Activated T-helper 1 cell treated with Interleukin-2 at 50 U/mL for 16 hours (primary cell): ENCODE results near the gene PIP4K2B.

Experiments
- DNase-seq: peaks from one replicate; pipeline ENCODE4 v3.0.0-alpha.2; 2020; ENCODE audit warnings: low read depth

Gene PIP4K2B

DNA sequence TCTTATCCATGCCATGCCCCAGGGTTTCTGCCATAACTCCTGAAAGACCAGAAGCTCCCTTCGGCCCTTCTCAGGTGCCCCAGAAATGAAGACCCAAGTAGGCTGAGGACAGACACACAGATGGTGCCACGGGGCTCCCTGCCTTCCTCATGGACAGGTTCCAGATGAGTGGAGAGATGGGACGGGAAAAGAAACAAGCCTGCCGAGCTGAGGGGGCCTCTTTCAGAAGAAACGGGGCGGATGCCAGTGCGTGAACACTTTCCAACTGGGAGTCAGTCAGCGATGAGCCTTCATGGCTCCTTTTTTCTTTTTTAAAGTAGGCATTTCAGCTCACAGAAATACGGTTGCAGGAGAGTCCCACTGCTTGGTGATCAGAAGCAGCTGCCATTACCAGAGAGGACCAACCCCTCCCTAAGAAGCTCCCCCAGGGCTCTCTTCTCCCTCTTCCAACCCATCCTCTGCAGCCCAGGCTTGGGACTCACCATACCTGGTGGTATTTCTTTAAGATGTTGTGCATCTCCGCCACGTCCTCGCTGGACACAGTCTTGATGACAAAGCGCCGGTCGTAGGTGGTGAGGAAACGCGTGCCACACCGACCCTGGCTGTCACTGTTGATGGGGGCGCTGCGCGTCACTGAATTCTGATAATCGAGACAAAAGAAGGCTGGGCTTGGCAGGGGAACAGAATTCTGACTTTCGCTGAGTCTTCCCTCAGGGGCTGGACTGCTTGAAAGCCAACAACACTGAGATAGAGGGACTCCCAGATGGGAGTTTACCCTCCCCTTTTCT is 19.2 kb downstream of the PIP4K2B start:
- DNase-seq = no peak

DNA sequence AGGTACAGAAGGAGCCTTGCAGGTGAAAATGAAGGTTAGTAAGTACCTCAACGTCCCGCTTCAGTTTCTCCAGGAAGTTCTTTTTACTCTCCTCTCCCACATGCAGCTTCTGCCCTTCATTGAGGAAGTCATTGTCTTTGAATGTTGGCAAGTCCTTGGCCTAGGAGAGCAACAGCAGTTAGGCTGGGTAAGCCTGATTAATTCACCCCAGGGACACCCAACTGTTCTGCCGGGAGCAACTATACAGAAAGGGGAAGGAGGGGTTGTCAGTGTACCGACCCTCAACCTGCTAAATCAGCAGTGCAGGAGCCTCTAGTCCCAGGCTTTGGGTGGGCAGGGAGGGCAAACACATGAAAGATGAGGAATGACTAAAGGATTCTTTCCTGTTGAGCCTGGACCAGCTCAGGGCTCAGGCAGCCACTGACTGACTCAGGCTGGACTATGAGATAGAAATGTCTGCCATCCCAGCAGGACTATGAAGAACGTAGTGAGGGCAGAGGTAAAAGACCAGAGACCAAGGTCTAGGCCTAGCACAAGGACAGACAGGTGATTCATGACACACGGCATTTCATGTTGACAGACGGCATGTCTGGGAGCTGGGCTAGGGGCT is 21.6 kb downstream of the PIP4K2B start:
- DNase-seq = no peak

DNA sequence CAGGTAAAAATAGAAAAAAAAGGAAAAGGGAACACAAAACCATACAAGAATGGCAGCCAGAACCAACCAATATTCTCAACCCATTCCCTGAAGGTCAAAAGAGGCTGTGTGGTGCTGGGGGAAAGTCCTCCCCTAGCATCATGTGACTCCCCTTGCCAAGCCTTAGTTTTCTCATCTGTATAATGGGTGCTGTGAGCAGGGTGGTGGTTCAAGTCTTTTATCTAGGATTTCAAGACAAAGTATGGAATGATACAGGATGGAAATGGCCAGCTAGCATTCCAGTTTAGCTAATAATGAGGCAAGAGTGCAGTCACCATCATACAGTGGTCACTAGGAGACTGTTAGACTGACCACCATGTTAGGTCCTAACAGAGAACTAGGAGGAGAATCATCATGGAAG is 26.1 kb downstream of the PIP4K2B start:
- DNase-seq = no peak

DNA sequence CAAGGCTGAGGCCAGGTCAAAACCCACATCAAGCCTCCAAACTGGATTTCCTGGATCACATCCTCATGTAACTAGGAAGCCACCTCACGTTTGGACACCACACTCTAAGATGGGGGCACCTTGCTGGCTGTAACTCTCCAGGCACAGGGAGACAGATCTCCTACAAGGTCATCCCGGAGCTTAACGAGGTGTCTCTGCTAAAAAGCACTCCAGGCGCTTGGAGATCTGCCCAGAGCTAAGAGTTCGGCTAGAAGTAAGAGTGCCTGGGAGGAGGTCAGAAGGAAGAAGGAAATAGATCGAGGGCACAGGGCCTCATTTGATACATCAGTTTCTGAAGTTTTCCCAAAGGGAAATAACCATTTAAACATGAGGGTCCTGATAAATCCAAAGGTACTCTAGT is 30.9 kb downstream of the PIP4K2B start:
- no peak for DNase-seq

DNA sequence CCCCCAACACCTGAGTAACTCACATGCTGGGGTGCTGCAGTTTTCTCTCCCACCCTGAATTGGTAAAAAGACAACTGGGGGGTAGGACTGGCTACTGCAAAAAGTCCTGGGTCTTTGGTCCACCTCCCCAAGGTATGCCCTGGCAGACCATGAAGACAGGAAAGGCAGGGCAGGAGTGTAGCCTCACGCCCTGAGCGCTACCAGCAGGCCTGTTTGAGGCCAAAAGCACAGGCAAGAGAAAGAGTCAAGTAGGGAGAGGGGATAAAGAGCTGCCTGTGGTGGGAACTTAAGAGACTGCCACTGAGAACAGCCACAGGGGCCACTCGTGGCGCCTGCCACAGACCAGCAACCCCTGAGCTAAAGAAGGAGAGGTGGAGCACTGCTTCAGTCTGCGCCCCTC is 33.0 kb downstream of the PIP4K2B start:
- no peak for DNase-seq

DNA sequence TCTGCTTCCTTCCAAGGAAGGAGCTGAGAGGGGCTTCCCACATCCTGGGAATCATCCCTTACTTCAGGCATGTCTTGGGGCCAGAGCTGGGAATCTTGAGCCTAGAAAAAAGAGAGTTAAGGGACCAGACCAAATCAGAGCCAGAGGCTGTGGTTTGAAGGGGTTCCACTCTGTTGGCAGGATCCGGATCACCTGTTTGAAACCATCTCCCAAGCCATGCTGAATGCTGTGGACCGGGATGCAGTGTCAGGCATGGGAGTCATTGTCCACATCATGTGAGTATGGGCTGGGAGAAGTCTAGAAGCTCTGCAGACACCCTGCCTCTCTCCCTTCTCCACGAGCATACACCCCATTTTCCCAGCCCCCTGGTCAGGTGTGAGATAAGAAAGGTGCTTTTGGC is 37.1 kb downstream of the PIP4K2B start:
- no peak for DNase-seq

DNA sequence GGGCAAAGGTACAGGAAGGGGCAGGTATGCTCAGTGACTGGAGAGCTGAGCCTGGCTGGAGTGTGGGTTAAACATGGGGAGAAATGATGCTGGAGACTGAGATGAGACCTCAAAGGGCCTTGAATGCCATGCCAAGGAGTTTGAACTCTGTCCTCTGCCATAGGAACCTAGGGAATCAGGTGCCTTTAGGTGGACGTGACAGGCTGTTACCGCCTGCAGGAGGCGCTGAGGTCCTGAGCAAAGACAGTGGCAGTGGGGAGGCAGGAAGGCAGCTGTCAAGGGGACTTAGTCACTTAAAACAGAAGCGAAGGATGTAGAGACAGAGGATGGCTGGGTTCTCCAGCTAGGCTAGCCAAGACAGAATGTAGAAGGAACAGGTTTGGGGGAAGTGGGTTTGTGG is 37.7 kb downstream of the PIP4K2B start:
- DNase-seq = no peak

DNA sequence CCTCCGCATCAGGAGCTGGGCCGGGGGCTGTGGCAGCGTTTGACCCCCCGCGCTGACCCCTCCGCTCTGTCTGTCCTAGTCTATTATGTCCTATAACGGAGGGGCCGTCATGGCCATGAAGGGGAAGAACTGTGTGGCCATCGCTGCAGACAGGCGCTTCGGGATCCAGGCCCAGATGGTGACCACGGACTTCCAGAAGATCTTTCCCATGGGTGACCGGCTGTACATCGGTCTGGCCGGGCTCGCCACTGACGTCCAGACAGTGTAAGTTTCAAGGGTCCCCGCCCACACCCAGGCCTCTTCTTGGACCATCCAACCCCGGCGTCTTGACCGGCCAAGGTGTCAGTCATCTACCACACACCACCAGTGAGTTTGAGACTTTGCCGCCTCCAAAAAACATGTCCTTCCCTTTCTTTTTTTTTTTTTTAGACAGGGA is 46.3 kb downstream of the PIP4K2B start:
- DNase-seq = no peak

DNA sequence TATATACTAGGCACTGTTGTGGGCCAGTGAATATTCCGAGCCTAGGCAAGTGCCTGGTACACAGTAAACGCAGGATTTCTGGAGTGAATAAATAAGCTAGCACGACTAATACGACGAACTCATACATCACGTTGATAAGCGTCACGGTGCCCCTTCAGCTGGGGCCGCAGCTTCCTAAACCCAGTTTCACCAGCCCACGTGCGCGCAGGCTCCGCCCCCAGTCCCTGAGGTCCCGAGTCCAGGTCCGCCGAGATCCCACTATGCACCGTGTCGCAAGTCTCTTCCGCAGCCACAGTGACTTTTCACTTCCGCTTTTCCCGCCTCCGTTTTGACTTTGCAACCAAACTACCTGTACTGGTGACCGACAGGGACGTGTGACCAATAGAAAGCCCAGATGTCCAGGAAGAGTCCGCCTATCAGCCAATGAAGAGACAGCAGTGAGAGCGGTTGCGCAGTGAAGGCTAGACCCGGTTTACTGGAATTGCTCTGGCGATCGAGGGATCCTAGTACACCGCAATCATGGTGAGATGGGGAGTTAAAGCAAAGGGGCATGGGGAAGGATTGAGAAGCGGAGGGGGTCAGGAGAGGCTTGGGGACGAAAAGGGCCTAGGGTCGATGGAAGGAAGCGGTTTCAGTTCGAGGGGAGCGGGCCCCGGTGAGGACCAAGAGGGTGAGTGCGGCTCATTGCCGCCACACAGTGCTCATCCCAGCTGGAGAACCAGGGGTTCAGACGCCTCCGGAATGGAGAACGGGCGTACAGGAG is 46.9 kb downstream of the PIP4K2B start, which contains the start of gene PSMB3:
TSS of gene PSMB3 (plus strand) at position 434 of the 763 bp plus-strand sequence. CDS start at position 520, 86 bp downstream.
- peak; percentile 91 for DNase-seq

DNA sequence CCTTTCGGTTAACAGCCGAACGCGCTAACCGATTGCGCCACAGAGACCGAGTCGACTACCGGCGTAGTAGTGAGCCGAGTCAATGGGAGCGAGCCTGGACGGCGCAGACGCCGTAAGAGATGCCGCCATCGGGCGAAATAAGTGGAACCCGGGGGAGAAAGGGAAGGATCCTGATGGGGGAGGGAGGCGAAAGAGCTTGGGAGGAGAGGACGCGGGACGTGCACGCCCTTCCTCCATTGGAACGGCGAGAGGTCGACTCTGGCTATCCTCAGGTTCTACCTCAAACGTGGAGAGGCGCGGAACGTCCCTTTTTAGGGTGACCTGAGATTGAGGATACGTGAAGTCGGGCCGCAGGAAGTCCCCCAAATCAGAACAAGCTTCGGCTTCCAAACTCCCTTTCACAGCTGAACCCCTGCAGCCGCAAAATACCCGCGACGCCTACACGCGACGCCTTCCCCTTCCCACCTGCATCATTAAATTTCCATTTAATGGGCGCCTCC is 47.5 kb downstream of the PIP4K2B start:
- DNase-seq = peak; percentile 72

DNA sequence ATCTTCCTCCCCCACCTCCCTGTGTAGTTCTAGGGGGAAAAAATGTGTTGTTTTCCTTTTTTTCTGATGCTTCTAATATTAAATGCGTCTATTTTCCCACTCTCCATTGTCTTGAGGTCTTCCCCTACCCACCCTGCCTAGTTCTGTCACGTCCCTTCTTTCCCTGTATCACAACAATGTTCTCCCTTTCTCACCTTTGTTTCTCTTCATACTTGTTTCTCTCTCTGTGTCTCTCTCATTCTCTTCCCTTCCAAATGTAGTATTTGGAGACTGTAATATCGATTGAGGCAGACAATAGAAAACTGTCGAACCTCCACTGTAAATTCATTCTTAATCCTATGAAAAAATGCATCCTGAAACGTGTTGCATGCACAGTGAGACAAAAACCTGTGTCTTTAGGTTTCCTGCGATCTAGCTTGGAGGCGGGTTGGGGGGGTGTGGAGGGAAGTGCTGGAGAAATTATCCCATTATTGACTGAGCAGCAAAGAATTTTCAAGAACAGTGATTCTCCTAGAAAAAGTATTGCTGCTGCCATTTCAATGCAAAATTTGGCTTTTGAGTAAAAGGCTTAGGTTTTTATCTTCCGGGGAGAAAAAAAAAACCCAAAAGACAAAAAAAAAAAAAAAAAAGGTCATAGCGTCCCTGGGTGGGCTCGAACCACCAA is 48.1 kb downstream of the PIP4K2B start:
- no peak for DNase-seq

DNA sequence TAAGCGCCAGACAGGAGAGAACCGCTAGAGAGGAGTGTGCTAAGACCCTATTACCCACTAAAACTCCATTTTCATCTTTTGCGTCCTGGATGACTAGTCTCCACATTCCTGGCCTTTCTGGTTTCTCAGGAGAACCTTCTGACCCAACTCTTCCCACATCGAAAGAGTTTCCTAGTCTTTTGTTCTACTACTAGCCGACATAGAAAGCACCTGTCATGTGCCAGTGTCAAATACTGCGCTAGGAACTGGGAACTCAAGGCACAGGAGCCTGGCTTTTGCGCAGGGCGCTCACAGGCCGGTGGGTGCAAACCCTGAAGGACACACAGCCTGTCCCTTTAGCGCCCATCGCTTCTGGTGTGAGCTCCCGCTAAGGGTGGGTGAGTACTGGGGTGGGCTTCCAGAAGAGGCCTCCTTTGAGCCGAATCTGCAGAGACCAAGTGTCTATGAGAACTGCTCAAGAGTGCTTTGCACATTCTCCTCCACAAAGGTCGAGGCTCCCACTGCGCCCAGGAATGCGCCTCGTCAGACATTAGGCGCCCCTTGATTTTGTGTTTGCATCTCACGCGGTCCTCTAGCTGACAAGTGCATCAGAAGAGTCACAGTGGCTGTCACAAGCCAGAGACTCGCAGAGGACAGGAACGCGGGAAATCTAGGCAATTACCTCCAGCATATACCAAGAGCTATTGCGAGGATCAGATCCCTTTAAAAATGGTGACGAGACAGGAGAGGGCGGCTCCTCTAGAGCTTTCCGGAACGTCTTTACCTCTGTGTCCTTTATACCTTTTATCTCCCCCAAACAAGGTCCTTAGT is 48.8 kb downstream of the PIP4K2B start:
- DNase-seq = no peak

DNA sequence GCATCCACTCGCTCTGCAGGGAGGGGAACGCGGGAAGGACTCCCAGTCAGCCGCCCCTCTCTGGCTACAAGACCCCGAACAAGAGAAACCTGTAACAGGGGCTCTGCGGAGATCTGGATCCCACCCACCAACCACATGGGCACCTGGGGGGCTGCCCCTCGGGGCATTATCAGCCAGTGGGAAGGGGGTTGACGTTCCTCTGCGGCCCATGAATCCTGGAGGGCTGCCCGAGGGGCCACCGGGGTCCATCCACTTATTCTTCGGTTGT is 49.4 kb downstream of the PIP4K2B start:
- no peak for DNase-seq

DNA sequence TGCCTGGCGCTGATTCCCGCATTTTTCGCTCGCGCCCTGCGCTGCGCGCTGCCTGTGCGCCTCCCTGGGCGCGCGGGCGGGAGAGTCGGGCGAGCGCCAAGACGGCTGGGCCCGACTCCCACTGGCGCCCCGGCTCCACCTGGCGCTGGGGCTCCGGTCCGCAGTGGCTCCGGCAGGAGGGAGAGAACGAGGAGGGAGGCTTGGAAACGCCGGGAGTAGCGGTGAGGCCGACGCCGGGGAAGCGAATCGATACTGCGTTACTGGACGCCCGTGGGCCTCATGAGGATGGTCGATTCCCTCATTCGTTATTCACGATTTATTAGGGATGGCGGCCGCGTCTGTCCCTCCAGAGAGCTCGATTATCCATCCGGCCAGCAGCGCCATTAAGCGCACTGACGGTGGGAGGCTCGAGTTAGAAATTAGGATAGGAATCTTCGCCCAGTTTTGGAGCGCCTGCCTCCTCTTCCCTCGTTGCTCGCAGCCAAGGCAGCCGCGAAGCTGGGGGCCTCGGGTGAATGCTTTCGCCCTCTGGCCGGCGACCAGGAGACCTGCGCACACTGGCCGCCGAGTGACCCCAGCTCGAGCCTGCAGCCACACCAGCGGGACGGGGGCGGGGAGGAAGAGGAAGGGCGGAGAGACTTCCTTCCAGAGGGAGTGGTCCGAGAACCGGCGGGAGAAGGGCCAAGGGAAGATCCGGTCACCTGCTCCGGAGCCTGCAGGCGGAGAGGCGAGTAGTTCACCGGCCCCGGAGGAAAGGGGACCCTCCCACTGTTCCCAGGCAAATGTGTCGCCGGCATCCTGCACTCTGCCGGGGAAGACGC is 49.9 kb downstream of the PIP4K2B start:
- no peak for DNase-seq

DNA sequence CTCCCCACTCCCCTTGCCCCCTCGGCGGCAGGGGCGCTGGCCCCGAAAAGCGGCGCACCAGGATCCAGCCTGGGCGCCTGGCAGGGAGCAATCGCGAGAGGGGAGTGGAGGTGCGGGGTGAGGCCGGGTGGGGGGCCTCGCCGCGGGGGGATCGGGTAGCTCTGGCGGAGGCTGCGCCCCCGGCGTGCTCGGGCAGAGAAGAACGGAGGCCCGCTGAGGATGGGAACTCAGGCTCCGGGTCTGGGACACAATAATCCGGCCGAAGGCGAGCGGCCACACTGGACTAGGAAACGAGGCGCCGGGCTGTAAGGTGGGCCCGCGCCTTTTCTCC is 50.5 kb downstream of the PIP4K2B start:
- no peak for DNase-seq

DNA sequence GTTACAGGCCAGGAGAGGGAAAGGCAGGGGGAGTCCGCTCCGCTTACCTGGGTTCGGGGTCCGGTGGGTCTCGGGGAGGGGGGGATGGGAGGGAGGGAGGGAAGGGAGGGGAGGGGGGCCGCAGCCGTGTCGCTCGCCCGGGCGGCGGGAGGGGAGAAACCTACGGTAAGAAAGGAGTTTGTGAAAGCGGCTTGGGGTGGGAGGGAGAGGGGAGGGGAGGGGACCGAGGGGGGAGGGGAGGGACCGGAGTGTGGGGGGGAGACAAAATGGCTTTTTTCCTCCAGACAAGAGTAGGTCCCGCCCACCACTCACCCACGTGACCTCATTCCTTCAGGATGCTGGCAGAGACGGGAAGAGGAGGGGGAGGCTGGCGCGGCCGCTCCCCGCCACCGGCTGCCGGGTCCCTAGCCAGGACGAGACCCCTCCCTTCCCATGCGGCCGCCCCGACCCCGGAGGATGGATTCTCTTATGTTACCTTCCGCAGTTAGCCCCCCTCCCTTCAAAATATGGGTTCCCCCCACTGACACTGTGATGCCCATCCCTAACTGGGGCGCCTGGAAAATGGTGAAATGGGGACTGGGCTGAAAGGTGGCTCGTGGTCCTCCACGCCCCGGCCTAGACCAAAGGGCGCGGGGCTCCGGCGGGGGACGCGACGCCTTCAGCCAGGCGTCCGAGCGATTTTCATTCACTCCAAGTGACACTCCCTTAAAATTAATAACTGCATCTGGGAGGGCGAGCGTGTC is 51.0 kb downstream of the PIP4K2B start, which contains the start of gene PCGF2:
TSS of gene PCGF2 (minus strand) at position 188 of the 743 bp plus-strand sequence. CDS start 7,934 bp downstream, outside the sequence.
- no peak for DNase-seq

DNA sequence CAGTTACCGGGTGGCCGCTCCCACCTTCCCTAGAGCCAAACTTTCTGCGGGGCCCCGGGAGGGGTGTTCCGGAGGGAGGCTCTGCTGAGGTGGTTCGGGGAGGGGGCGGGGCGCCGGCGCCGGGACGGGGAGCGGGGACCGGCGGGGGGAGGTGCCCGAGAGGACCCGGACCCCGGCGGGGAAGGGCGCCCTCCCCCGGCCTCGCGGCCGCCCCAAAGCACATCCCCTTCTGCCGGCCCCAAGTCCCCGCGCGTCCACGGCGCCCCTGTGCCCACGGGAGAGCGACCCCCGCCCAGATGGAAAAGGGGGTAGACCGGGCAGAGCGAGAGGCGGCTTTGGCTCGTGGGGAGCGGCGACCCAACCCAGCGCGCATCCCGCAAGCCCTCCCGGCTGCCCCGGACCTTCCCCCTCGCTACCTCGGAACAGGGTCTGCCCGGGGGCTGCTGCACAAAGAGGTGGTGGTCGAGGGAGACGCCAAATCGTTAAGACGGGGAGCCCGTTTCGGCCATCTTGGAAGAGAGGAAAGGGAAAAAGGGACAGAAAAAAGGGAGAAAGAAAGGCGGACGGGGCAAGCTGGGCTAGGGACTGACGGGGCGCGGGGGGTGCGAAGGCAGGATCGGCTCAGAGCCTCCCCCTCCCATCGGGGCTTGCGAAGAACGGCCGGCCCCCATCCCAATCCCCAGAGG is 51.8 kb downstream of the PIP4K2B start:
- DNase-seq = no peak

DNA sequence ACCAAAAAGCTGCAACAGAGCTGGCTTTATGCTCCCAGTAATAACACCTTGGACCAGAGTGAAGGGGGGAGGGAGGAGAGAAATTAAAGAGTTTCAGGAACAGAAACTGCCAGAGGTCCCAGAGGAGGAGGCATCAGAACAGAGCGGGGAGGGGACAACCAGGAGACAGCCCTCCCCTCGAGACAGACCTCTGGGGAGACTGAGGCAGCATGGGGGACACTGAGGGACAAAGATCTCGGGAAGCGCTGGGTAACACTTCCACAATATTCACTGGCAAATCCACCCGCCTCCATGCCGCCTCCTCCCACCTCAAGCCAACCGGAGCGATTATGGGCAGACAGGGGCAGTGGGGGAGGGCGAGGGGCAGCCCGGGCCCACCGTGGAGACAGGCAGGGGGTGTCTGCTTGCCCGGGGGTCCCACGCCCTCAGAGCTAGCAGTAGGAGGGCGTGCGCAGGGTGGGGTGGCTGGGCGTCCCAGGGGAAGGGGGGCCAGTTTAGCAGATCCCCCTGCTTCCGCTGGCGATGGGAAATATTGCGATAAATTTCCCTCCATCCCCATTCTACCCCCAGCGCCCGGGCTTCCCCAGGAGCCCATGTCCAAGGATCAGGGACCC is 52.4 kb downstream of the PIP4K2B start:
- DNase-seq = no peak
